Tibial nerve (tissue), 4 donors: ENCODE measurements around the gene SGK1. TPM values are rescaled to one million over a fixed set of nuclear protein-coding genes. Genes with fewer than 3 reads are reported as not detected.

Source experiments
- DNase-seq, 2 donors: peaks; one replicate each; pipeline ENCODE4 v3.0.0-alpha.2; 2019; ENCODE audit warnings: low spot score in 2 of 2
- H3K27ac ChIP-seq, 4 donors: fragments of 200-600 bp; sonication (generic) in 3 of 4; one replicate each; pipeline ENCODE4 v1.5.1; 2017 to 2019; ENCODE audit warnings: mild to moderate bottlenecking in 1 of 4
- H3K27me3 ChIP-seq, 2 donors: fragments of 200-600 bp; sonication (generic) in 1 of 2; one replicate each; pipeline versions ENCODE4 v1.5.1 to v1.6.0; 2017 to 2019
- H3K36me3 ChIP-seq, 3 donors: fragments of 200-600 bp; sonication (generic); one replicate each; pipeline ENCODE4 v1.5.1; 2018 to 2019
- H3K4me1 ChIP-seq, 4 donors: fragments of 200-600 bp; sonication (generic) in 3 of 4; one replicate each; pipeline ENCODE4 v1.5.1; 2017 to 2019
- H3K4me3 ChIP-seq, 4 donors: fragments of 200-600 bp; sonication (generic) in 3 of 4; one replicate each; pipeline ENCODE4 v1.5.1; 2017 to 2019; ENCODE audit warnings: mild to moderate bottlenecking in 1 of 4, moderate library complexity in 1 of 4
- H3K9me3 ChIP-seq, 4 donors: fragments of 200-600 bp; sonication (generic) in 3 of 4; one replicate each; pipeline ENCODE4 v1.5.1; 2017 to 2019
- CTCF ChIP-seq, 5 experiments: fragments of 200-600 bp in 3 of 5; fragments of 450-650 bp in 2 of 5; sonication (generic) in 3 of 5; IDR thresholded peaks; one replicate each; pipeline ENCODE4 v1.5.1; 2016 to 2019; ENCODE audit warnings: antibody characterized with exemption in 5 of 5, mild to moderate bottlenecking in 3 of 5, moderate library complexity in 2 of 5
- EP300 ChIP-seq, 2 donors: sonication (generic); formaldehyde crosslinking; IDR thresholded peaks; one replicate each; pipeline ENCODE4 v1.6.1; 2017; ENCODE audit warnings: antibody characterized with exemption in 2 of 2, mild to moderate bottlenecking in 1 of 2
- POLR2A ChIP-seq, 2 donors: fragments of 450-650 bp; IDR thresholded peaks; one replicate each; pipeline ENCODE4 v1.6.1; 2017; ENCODE audit warnings: antibody characterized with exemption in 2 of 2, mild to moderate bottlenecking in 2 of 2, moderate library complexity in 2 of 2
- WGBS, 2 donors: methylation state at CpG; one replicate each; pipeline ENCODE4 v1.1.5; 2018; 5-methylcytosine and 5-hydroxymethylcytosine counted together
- total RNA-seq, 4 donors: library from RNA; depleted of rRNA; stranded (reverse); fragments of >200 nt; gene quantifications; one replicate each; pipeline ENCODE4 v1.1.0, GENCODE V29; 2016

The SGK1 gene
- total RNA-seq, 4 donors from 2014 or later: 103 to 127 (median 116) TPM

- Histone ChIP-seq H3K27me3 (no peaks in the 10 kb centered on the region), H3K4me3 (peak overlapping the region; percentile 20 to 88 (median 50)), H3K9me3 (no peaks in the 10 kb centered on the region), H3K27ac (peak overlapping the region in 3 of 4 donors; percentile 5 to 96 (median 30)), H3K36me3 (peaks cover 0 to 56% (median 18%) of the 10 kb centered on the region in 3 donors), H3K4me1 (peaks cover 0 to 31% (median 2%) of the 10 kb centered on the region in 4 donors)
- no peak for DNase-seq
- WGBS, 2 donors: 52 to 60% methylated on average over 7 of the region's 7 CpGs
- TF ChIP-seq POLR2A (IDR thresholded peaks at IDR 0.05) (no peak), CTCF (IDR thresholded peaks at IDR 0.05) (no peak)
Measured at GRCh38 chr6:134172706-134173365, 145.1 kb downstream of the SGK1 start.

GRCh38 chr6:134172020-134172705 lies 145.7 kb downstream of the SGK1 start:
- no peak for TF ChIP-seq EP300 (IDR thresholded peaks at IDR 0.05)
- no peak for TF ChIP-seq POLR2A (IDR thresholded peaks at IDR 0.05)
- no peak for TF ChIP-seq CTCF (IDR thresholded peaks at IDR 0.05)
- peaks cover 0 to 25% (median 0%) of the 10 kb centered on the region in 4 donors for H3K4me1 ChIP-seq
- no peaks in the 10 kb centered on the region for H3K27me3 ChIP-seq
- WGBS, 2 donors: 74 to 79% methylated on average over 8 of the region's 8 CpGs
- no peaks in the 10 kb centered on the region for H3K9me3 ChIP-seq
- H3K27ac ChIP-seq: peak overlapping the region in 2 of 4 donors; percentile 5 to 96
- DNase-seq: no peak
- H3K4me3 ChIP-seq: peak overlapping the region; percentile 20 to 88 (median 50)
- peaks cover 0 to 60% (median 18%) of the 10 kb centered on the region in 3 donors for H3K36me3 ChIP-seq

- H3K4me3 ChIP-seq: peak overlapping the region in 2 of 4 donors; percentile 20 to 88
- peaks cover 0 to 60% (median 18%) of the 10 kb centered on the region in 3 donors for H3K36me3 ChIP-seq
- TF ChIP-seq CTCF (IDR thresholded peaks at IDR 0.05) (no peak), EP300 (IDR thresholded peaks at IDR 0.05) (peak in 1 of 2 donors; percentile 9)
- H3K9me3 ChIP-seq: no peaks in the 10 kb centered on the region
- peaks cover 0 to 20% (median 0%) of the 10 kb centered on the region in 4 donors for H3K4me1 ChIP-seq
- H3K27ac ChIP-seq: peak overlapping the region in 1 of 4 donors; percentile 96
- WGBS, 2 donors: 89 to 93% methylated on average over 5 of the region's 5 CpGs
- DNase-seq: no peak
- H3K27me3 ChIP-seq: no peaks in the 10 kb centered on the region
Measured at GRCh38 chr6:134171517-134171916, 146.4 kb downstream of the SGK1 start.

- whole genome bisulfite sequencing, 2 donors: 64 to 68% methylated on average over 10 of the region's 10 CpGs
- peak overlapping the region in 1 of 4 donors; percentile 96 for H3K27ac ChIP-seq
- peak overlapping the region in 2 of 4 donors; percentile 18 to 88 for H3K4me3 ChIP-seq
- H3K9me3 ChIP-seq: no peaks in the 10 kb centered on the region
- H3K27me3 ChIP-seq: no peaks in the 10 kb centered on the region
- peaks cover 0 to 13% (median 0%) of the 10 kb centered on the region in 4 donors for H3K4me1 ChIP-seq
- H3K36me3 ChIP-seq: peaks cover 0 to 60% (median 18%) of the 10 kb centered on the region in 3 donors
- no peak for DNase-seq
- TF ChIP-seq EP300 (IDR thresholded peaks at IDR 0.05) (no peak), POLR2A (IDR thresholded peaks at IDR 0.05) (no peak), CTCF (IDR thresholded peaks at IDR 0.05) (no peak)
Measured at GRCh38 chr6:134170844-134171243, 147.1 kb downstream of the SGK1 start.
